ENCODE measurements around the gene NUDT19. TPM values are rescaled to one million over a fixed set of nuclear protein-coding genes. Genes with fewer than 3 reads are reported as not detected.

NUDT19 gene
- total RNA-seq, 1 donor from 2014 or later, result 5.3 TPM

DNA sequence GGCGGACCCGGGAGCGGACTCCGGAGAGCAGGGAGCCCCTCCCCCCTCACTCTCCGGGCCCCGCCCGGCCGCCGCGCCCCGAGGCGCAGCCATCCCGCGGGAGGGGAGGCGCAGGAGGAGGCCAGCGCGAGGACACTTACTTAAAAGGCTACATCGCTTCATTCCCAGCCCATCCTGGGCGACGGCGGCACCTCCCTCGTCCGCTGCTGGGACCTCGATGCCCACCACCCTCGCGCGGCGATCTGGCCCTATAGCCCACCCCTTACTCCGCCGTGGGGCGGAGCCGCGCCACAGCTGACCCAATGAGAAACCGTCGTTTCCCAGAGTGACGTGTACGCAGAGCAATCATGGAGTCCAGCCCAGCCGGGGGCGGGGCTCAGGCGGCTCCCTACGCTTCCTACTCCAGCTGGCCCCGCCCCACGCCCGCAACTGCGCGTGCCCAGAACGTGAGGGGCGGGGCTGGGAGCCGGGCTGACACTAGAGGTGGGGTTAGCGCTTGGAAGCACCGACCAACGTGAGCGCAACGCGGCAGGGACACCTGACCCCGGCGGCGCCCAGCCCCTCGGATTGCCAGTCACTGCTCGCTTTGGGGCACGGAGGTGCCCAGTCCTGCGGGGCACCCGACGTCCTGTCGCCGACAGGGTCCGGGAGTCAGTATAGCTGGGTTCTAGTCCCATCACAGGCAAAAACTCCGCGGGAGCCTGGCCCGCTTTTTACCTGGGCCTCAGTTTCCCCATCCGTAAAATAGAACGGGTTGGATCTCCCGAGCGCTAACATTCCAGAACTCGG, 16.5 kb upstream of the NUDT19 start, which contains the start of gene ANKRD27:
Gene ANKRD27, minus strand, starts transcription at position 250 of the 789 bp plus-strand sequence. CDS start 16,165 bp downstream, outside the sequence.
- Mint-ChIP-seq H3K4me3 (ENCODE audit: unreplicated experiment) (peak within 1 kb of the TSS; percentile 98), H3K9me3 (ENCODE audit: unreplicated experiment) (no peaks in the 10 kb centered on the region), H3K4me1 (ENCODE audit: unreplicated experiment) (peaks cover 15% of the 10 kb centered on the region), H3K27ac (ENCODE audit: unreplicated experiment) (no peak within 1 kb of the TSS), H3K27me3 (ENCODE audit: unreplicated experiment) (peaks cover 17% of the 10 kb centered on the region), H3K36me3 (ENCODE audit: low read depth, unreplicated experiment) (no peaks in the 10 kb centered on the region)
- TF ChIP-seq, protein P1, sequence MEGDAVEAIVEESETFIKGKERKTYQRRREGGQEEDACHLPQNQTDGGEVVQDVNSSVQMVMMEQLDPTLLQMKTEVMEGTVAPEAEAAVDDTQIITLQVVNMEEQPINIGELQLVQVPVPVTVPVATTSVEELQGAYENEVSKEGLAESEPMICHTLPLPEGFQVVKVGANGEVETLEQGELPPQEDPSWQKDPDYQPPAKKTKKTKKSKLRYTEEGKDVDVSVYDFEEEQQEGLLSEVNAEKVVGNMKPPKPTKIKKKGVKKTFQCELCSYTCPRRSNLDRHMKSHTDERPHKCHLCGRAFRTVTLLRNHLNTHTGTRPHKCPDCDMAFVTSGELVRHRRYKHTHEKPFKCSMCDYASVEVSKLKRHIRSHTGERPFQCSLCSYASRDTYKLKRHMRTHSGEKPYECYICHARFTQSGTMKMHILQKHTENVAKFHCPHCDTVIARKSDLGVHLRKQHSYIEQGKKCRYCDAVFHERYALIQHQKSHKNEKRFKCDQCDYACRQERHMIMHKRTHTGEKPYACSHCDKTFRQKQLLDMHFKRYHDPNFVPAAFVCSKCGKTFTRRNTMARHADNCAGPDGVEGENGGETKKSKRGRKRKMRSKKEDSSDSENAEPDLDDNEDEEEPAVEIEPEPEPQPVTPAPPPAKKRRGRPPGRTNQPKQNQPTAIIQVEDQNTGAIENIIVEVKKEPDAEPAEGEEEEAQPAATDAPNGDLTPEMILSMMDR (IDR thresholded peaks at IDR 0.05; ENCODE audit: unreplicated experiment), result no peak
- peak; percentile 99 for DNase-seq (ENCODE audit: low spot score)

DNA sequence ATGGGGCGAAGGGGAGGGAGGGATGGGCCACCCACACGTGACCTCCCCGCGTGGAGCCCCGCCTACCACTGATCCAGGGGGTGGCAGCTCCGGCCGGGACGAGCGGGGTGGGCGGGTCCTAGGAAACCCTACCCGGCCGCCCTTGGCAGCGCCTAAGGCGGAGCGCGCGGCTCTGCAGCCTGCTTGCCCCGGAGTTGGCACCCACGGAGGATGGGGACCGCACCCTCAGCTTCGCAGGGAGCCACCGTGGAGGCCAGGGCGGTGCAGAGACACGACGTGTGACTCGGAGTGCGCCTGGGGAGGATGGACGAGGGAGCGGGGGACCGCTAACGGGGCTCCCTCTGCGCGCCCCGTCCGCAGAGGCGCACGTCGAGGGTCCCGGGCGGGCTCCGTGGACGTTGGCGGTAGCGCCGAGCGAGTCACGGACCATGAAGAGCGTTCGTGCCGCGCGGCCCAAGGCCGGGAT, 15.9 kb upstream of the NUDT19 start, which contains the start of gene RGS9BP:
Gene RGS9BP, plus strand, starts transcription at position 129 of the 466 bp plus-strand sequence. CDS start 416 bp downstream, outside the sequence.
- peak within 1 kb of the TSS; percentile 86 for H3K4me3 Mint-ChIP-seq (ENCODE audit: unreplicated experiment)
- H3K36me3 Mint-ChIP-seq (ENCODE audit: low read depth, unreplicated experiment), result no peaks in the 10 kb centered on the region
- no peak within 1 kb of the TSS for H3K27ac Mint-ChIP-seq (ENCODE audit: unreplicated experiment)
- peaks cover 16% of the 10 kb centered on the region for H3K27me3 Mint-ChIP-seq (ENCODE audit: unreplicated experiment)
- peak; percentile 57 for DNase-seq (ENCODE audit: low spot score)
- H3K9me3 Mint-ChIP-seq (ENCODE audit: unreplicated experiment), result no peaks in the 10 kb centered on the region
- TF ChIP-seq, protein P1 (IDR thresholded peaks at IDR 0.05; ENCODE audit: unreplicated experiment), result no peak
- peaks cover 15% of the 10 kb centered on the region for H3K4me1 Mint-ChIP-seq (ENCODE audit: unreplicated experiment)

DNA sequence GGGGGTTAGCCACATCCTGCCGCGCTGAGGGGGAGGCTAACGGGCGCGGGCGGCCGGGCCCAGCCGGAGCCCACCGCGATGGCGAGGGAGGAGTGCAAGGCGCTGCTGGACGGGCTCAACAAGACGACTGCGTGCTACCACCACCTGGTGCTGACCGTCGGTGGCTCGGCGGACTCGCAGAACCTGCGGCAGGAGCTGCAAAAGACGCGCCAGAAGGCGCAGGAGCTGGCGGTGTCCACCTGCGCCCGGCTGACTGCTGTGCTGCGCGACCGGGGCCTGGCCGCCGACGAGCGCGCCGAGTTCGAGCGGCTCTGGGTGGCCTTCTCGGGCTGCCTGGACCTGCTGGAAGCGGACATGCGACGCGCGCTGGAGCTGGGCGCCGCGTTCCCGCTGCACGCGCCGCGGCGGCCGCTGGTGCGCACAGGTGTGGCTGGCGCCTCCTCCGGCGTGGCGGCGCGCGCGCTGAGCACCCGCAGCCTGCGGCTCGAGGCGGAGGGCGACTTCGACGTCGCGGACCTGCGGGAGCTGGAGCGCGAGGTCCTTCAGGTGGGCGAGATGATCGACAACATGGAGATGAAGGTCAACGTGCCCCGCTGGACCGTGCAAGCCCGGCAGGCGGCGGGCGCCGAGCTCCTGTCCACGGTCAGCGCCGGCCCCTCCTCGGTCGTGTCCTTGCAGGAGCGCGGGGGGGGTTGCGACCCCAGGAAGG, 15.3 kb upstream of the NUDT19 start:
- DNase-seq (ENCODE audit: low spot score), result peak; percentile 20
- no peaks in the 10 kb centered on the region for H3K9me3 Mint-ChIP-seq (ENCODE audit: unreplicated experiment)
- H3K27ac Mint-ChIP-seq (ENCODE audit: unreplicated experiment), result no peak overlapping the region
- peaks cover 16% of the 10 kb centered on the region for H3K27me3 Mint-ChIP-seq (ENCODE audit: unreplicated experiment)
- H3K36me3 Mint-ChIP-seq (ENCODE audit: low read depth, unreplicated experiment), result no peaks in the 10 kb centered on the region
- TF ChIP-seq, protein P1 (IDR thresholded peaks at IDR 0.05; ENCODE audit: unreplicated experiment), result no peak
- no peak overlapping the region for H3K4me3 Mint-ChIP-seq (ENCODE audit: unreplicated experiment)
- H3K4me1 Mint-ChIP-seq (ENCODE audit: unreplicated experiment), result peaks cover 15% of the 10 kb centered on the region

DNA sequence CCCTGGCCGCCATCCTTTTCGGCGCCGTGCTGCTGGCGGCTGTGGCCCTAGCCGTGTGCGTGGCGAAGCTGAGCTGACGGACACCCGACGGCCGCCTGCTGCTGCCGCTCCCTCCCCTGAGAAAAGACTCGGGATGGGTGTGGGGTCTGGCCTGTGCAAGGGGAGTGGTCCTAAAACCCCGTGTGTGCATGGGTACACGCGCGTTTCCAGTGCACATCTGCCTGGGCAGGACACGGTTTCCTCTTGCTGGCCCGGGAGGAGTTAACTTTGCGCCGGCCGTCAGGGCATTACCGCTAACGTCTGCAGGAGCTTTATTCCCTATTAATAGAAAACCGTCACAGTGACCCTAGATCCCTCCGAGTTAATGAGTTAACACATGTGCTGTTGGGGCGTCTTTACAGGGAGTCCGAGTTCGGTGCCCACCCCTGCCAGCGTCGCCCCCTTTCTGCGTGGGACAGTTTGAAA, 14.7 kb upstream of the NUDT19 start:
- Mint-ChIP-seq H3K4me1 (ENCODE audit: unreplicated experiment) (peaks cover 15% of the 10 kb centered on the region), H3K27me3 (ENCODE audit: unreplicated experiment) (peaks cover 16% of the 10 kb centered on the region), H3K36me3 (ENCODE audit: low read depth, unreplicated experiment) (no peaks in the 10 kb centered on the region), H3K9me3 (ENCODE audit: unreplicated experiment) (no peaks in the 10 kb centered on the region), H3K27ac (ENCODE audit: unreplicated experiment) (no peak overlapping the region), H3K4me3 (ENCODE audit: unreplicated experiment) (peak overlapping the region; percentile 63)
- TF ChIP-seq, protein P1 (IDR thresholded peaks at IDR 0.05; ENCODE audit: unreplicated experiment), result no peak
- no peak for DNase-seq (ENCODE audit: low spot score)
